ENCODE results near the gene DEAF1. TPM values are rescaled to one million over a fixed set of nuclear protein-coding genes. Genes with fewer than 3 reads are reported as not detected.

Gene DEAF1
- total and polyA plus RNA-seq, 2 donors (not counting 3 experiments of a cell fraction or from before 2014, with no cell fraction given), result 43.6 to 55.7 TPM

- dilution Hi-C loops (cut with MboI; ENCODE audit: extremely low pct_ligation_motif_present, low sequenced_read_pairs), result no loop called here
- H2AFZ ChIP-seq (ENCODE audit: low read depth, low read length), result no peak overlapping the region
- H3K79me2 ChIP-seq (ENCODE audit: control insufficient read depth, insufficient read depth, low read length), result no peaks in the 10 kb centered on the region
- no peaks in the 10 kb centered on the region for H3K9me1 ChIP-seq (replicated peaks; ENCODE audit: control insufficient read depth, extremely low read depth, insufficient read depth, low read length)
- H4K20me1 ChIP-seq (replicated peaks; ENCODE audit: control insufficient read depth, extremely low read depth, insufficient read depth, low read length), result no peaks in the 10 kb centered on the region
- no peaks in the 10 kb centered on the region for H3K9me3 ChIP-seq (replicated peaks; ENCODE audit: control insufficient read depth, insufficient read depth, low read length)
- H3K27ac ChIP-seq (ENCODE audit: insufficient read depth, low read depth, low read length), result no peak overlapping the region
- CTCF ChIA-PET, result no interaction called here
- H3K9ac ChIP-seq (replicated peaks; ENCODE audit: extremely low read depth, insufficient read depth, low read length), result no peak overlapping the region
- H3K4me3 ChIP-seq (replicated peaks in 1 of 3; ENCODE audit: insufficient read depth in 1 of 3, low read depth in 1 of 3, low read length in 3 of 3), result no peak overlapping the region
- DNase-seq (ENCODE audit: low read depth, low spot score), result no peak
- H3K36me3 ChIP-seq (ENCODE audit: control insufficient read depth in 2 of 2, extremely low read depth in 1 of 2, insufficient read depth in 2 of 2, low read length in 2 of 2), result no peaks in the 10 kb centered on the region
- intact Hi-C loops (cut with micrococcal nuclease), result no loop called here
- TF ChIP-seq FOS (IDR thresholded peaks at IDR 0.05; ENCODE audit: borderline replicate concordance, insufficient read depth, low read length) (no peak), EZH2 (IDR thresholded peaks at IDR 0.05; ENCODE audit: borderline replicate concordance, low read depth, low read length, severe bottlenecking) (no peak), CTCF (IDR thresholded peaks at IDR 0.05; ENCODE audit: extremely low read depth in 1 of 2, insufficient read depth in 1 of 2, low read depth in 1 of 2, low read length in 2 of 2) (no peak), POLR2AphosphoS5 (IDR thresholded peaks at IDR 0.05; ENCODE audit: insufficient read depth, low read depth, low read length) (no peak), GATA2 (IDR thresholded peaks at IDR 0.05; ENCODE audit: insufficient read depth, insufficient read length, low read depth, low read length) (no peak), JUN (IDR thresholded peaks at IDR 0.05; ENCODE audit: borderline replicate concordance, insufficient read depth, insufficient read length, low read depth) (no peak), MAX (IDR thresholded peaks at IDR 0.05; ENCODE audit: insufficient read depth, insufficient read length) (no peak), POLR2A (IDR thresholded peaks at IDR 0.05; ENCODE audit: low read depth, low read length) (no peak), MYC (IDR thresholded peaks at IDR 0.05; ENCODE audit: low read depth, low read length) (no peak)
- no peak overlapping the region for H3K4me2 ChIP-seq (ENCODE audit: insufficient read depth, low read length)
- BruUV-seq (replicated peaks), result no TSS peak
- FAIRE-seq, result no peak
- POLR2A ChIA-PET, result no interaction called here
- H3K4me1 ChIP-seq (ENCODE audit: control insufficient read depth, extremely low read depth, insufficient read depth, low read length), result no peaks in the 10 kb centered on the region
- H3K27me3 ChIP-seq (ENCODE audit: control insufficient read depth in 2 of 2, insufficient read depth in 2 of 2, low read length in 2 of 2), result peaks cover 4 to 12% of the 10 kb centered on the region in 2 experiments
Measured at GRCh38 chr11:623349-623869, 71.6 kb downstream of the DEAF1 start.

All from endothelial cell of umbilical vein (primary cell).